ENCODE data around the gene P2RY6.

GRCh38 chr11:73308003-73308960 is 36.1 kb downstream of the P2RY6 start, which contains the start of gene ARHGEF17:
- no peak for TF ChIP-seq CTCF (conservative IDR thresholded peaks at IDR 0.05)
- TF ChIP-seq ZFX (IDR thresholded peaks at IDR 0.05): no peak
